ENCODE results near the gene PPP2R5E. TPM values are rescaled to one million over a fixed set of nuclear protein-coding genes. Genes with fewer than 3 reads are reported as not detected.

PPP2R5E gene
- total and polyA plus RNA-seq, 2 experiments from 2014 or later, result 30.9 to 31.4 TPM

DNA sequence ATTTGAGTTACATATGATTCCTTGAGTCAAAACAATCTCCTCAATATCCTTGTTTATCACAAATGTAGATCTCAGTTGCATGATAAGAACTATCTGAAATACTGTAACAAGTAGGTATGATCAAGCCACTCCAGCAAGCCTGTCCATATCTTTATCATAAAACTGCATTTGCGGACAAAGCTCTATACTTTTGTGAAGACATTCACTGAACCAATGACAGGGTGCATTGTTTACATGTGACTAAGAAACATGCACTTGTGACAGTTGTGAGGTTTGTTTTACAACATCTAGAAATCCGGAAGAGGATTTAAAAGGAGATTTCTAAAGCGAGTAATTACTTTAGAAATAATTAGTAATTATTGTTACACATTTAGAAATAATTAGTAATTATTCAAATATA is 111.7 kb downstream of the PPP2R5E start:
- Histone ChIP-seq H3K4me3 (no peak overlapping the region), H3K36me3 (replicated peaks; ENCODE audit: insufficient read depth, low read depth) (no peaks in the 10 kb centered on the region), H2AFZ (no peak overlapping the region), H3K9me2 (replicated peaks; ENCODE audit: insufficient read depth) (no peaks in the 10 kb centered on the region), H3K27me3 (no peaks in the 10 kb centered on the region), H3K79me2 (peaks cover 77% of the 10 kb centered on the region), H3K4me1 (ENCODE audit: insufficient read depth) (peaks cover 13% of the 10 kb centered on the region), H3K9me3 (ENCODE audit: low read depth) (no peaks in the 10 kb centered on the region), H4K20me1 (ENCODE audit: insufficient read depth, poor library complexity, severe bottlenecking) (no peaks in the 10 kb centered on the region), H3K27ac (no peak overlapping the region), H3K4me2 (no peak overlapping the region)
- DNase-seq (ENCODE audit: low spot score), result no peak
- 77% methylated on average over 3 of the region's 3 CpGs for WGBS (ENCODE audit: low lambda C conversion rate, missing lambda C conversion rate)
- TF ChIP-seq, protein P1, sequence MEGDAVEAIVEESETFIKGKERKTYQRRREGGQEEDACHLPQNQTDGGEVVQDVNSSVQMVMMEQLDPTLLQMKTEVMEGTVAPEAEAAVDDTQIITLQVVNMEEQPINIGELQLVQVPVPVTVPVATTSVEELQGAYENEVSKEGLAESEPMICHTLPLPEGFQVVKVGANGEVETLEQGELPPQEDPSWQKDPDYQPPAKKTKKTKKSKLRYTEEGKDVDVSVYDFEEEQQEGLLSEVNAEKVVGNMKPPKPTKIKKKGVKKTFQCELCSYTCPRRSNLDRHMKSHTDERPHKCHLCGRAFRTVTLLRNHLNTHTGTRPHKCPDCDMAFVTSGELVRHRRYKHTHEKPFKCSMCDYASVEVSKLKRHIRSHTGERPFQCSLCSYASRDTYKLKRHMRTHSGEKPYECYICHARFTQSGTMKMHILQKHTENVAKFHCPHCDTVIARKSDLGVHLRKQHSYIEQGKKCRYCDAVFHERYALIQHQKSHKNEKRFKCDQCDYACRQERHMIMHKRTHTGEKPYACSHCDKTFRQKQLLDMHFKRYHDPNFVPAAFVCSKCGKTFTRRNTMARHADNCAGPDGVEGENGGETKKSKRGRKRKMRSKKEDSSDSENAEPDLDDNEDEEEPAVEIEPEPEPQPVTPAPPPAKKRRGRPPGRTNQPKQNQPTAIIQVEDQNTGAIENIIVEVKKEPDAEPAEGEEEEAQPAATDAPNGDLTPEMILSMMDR (IDR thresholded peaks at IDR 0.05; ENCODE audit: poor library complexity), result no peak
- no peak for TF ChIP-seq EZH2 (IDR thresholded peaks at IDR 0.05; ENCODE audit: borderline replicate concordance)
- no peak for TF ChIP-seq EZH2phosphoT487 (IDR thresholded peaks at IDR 0.05; ENCODE audit: low read depth, severe bottlenecking, unreplicated experiment)

DNA sequence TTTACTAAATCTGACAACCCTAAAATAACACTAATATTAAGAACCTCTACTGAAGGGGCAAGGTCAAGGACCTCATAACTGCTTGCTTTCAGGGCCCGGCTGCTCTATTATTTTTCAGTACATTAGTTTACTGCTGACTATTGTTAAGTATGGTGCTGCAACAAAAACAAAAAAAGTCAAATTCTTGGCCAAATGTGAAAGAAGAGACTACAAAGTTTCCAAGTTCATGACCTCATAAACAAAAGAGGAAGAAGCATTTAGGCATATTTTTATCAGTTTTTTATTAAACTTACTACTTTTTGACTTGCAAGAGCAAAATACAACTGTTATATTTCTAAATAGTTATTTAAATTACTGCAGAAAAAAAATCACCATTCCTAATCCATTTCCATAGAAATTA is 114.7 kb downstream of the PPP2R5E start:
- Histone ChIP-seq H3K79me2 (peaks cover 68% of the 10 kb centered on the region), H3K9me2 (replicated peaks; ENCODE audit: insufficient read depth) (no peaks in the 10 kb centered on the region), H3K27ac (no peak overlapping the region), H3K4me3 (no peak overlapping the region), H4K20me1 (ENCODE audit: insufficient read depth, poor library complexity, severe bottlenecking) (no peaks in the 10 kb centered on the region), H3K9me3 (ENCODE audit: low read depth) (no peaks in the 10 kb centered on the region), H3K4me2 (no peak overlapping the region), H2AFZ (no peak overlapping the region), H3K27me3 (no peaks in the 10 kb centered on the region), H3K4me1 (ENCODE audit: insufficient read depth) (no peaks in the 10 kb centered on the region), H3K36me3 (replicated peaks; ENCODE audit: insufficient read depth, low read depth) (no peaks in the 10 kb centered on the region)
- no peak for TF ChIP-seq EZH2phosphoT487 (IDR thresholded peaks at IDR 0.05; ENCODE audit: low read depth, severe bottlenecking, unreplicated experiment)
- TF ChIP-seq, protein P1 (IDR thresholded peaks at IDR 0.05; ENCODE audit: poor library complexity), result no peak
- TF ChIP-seq EZH2 (IDR thresholded peaks at IDR 0.05; ENCODE audit: borderline replicate concordance), result no peak
- WGBS (ENCODE audit: low lambda C conversion rate, missing lambda C conversion rate), result 91% methylated on average over 1 of the region's 1 CpG
- no peak for DNase-seq (ENCODE audit: low spot score)

DNA sequence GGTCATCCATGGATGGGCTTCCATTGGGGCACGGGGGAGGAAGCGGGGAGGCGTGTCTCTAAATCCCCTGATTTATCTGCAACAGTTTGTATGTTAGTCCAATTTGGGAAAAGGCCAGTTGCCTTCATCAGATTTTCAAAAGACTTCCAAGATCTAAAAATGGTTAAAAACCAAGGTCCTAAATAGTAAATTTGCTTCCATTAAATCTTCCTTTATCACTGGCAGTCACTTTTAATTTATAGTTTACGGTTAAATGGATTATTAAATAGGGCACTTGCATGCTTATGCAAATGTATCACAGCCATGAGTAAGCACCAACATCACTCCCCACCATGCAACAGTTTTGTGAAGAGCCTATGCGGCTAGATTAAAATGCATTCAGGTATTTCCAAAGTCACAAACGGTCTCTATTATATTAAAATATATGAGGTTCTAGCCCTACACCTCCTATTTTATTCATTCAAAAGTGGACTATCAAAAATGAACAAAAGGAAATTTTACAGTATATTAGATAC is 116.3 kb downstream of the PPP2R5E start:
- peaks cover 67% of the 10 kb centered on the region for H3K79me2 ChIP-seq
- no peaks in the 10 kb centered on the region for H3K27me3 ChIP-seq
- TF ChIP-seq, protein P1 (IDR thresholded peaks at IDR 0.05; ENCODE audit: poor library complexity), result no peak
- no peak for TF ChIP-seq EZH2phosphoT487 (IDR thresholded peaks at IDR 0.05; ENCODE audit: low read depth, severe bottlenecking, unreplicated experiment)
- TF ChIP-seq EZH2 (IDR thresholded peaks at IDR 0.05; ENCODE audit: borderline replicate concordance), result no peak
- no peaks in the 10 kb centered on the region for H3K9me3 ChIP-seq (ENCODE audit: low read depth)
- no peaks in the 10 kb centered on the region for H4K20me1 ChIP-seq (ENCODE audit: insufficient read depth, poor library complexity, severe bottlenecking)
- DNase-seq (ENCODE audit: low spot score), result no peak
- H3K27ac ChIP-seq, result no peak overlapping the region
- H3K4me3 ChIP-seq, result no peak overlapping the region
- H3K4me1 ChIP-seq (ENCODE audit: insufficient read depth), result no peaks in the 10 kb centered on the region
- no peak overlapping the region for H3K4me2 ChIP-seq
- no peaks in the 10 kb centered on the region for H3K36me3 ChIP-seq (replicated peaks; ENCODE audit: insufficient read depth, low read depth)
- H3K9me2 ChIP-seq (replicated peaks; ENCODE audit: insufficient read depth), result no peaks in the 10 kb centered on the region
- WGBS (ENCODE audit: low lambda C conversion rate, missing lambda C conversion rate), result 94% methylated on average over 6 of the region's 6 CpGs
- H2AFZ ChIP-seq, result no peak overlapping the region
